ENCODE measurements around the gene ZNF691.
"Not testable (repeated sequence)": the region's sequence is repeated elsewhere in the genome, so short reads cannot be mapped to it uniquely, and the experiment has no call there.

ZNF691 gene

GRCh38 chr1:42859366-42859765, 13.0 kb downstream of the ZNF691 start:
- DNase-seq (ENCODE audit: low spot score), result not testable (repeated sequence)

DNA sequence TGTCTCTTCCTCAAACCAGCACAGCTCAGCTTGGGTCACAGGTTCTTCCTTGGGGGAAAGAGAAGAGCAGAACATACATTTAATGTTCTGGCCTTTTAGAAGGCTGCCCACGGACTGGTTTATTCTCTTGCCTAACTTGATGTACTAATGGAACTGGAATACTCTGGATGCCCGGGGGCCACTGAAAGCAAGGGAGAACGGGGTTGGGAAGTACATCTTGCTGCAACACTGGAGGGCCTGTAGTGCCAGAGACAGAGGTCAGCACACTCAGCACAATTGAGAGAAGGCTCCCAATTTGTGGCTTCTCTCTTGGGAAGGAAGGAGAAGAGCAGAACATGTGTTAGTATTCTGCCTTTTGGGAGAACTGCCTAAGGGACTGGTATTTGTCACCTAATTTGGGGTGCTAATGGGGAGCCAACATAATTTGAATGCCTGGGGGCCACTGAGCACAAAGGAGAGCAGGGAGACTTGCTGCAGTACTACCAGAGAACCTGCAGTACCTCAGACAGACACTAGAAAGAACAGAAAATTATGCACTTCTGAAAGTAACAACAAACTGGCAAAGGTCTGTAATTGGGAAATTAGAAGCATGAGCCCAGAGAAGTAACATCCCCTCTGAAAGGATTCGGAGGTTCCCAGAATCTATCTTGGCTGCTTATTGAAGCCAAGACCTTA, 14.1 kb downstream of the ZNF691 start:
- DNase-seq (ENCODE audit: low spot score), result no peak

GRCh38 chr1:42861014-42861399, 14.6 kb downstream of the ZNF691 start:
- no peak for DNase-seq (ENCODE audit: low spot score)

GRCh38 chr1:42866549-42866948, 20.1 kb downstream of the ZNF691 start:
- DNase-seq (ENCODE audit: low spot score), result no peak

DNA sequence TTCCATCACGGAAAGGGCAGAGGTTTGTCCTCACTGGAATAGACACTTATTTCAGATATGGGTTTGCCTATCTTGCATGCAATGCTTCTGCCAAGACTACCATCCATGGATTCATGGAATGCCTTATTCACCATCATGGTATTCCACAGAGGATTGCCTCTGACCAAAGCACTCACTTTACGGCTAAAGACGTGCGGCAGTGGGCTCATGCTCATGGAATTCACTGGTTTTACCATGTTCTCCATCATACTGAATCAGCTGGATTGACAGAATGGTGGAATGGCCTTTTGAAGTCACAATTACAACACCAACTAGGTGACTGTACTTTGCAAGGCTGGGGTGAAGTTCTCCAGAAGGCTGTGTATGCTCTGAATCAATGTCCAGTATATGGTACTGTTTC, 22.1 kb downstream of the ZNF691 start:
- not testable (repeated sequence) for DNase-seq (ENCODE audit: low spot score)

DNA sequence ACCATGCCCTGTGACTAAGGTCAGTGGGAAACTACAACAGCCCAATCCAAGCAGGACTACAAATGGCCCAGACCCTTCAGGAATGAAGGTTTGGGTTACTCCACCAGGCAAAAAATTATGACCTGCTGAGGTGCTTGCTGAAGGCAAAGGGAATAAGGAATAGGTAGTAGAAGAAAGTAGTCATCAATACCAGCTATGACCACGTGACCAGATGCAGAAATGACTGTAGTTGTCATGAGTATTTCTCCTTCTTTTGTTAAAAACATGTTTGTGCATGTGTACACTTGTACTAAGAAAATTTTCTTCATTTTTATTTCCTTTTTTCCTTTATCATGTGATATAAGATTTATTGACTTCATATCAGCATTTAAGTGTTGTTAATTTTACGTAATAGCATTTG, 22.8 kb downstream of the ZNF691 start:
- not testable (repeated sequence) for DNase-seq (ENCODE audit: low spot score)

DNA sequence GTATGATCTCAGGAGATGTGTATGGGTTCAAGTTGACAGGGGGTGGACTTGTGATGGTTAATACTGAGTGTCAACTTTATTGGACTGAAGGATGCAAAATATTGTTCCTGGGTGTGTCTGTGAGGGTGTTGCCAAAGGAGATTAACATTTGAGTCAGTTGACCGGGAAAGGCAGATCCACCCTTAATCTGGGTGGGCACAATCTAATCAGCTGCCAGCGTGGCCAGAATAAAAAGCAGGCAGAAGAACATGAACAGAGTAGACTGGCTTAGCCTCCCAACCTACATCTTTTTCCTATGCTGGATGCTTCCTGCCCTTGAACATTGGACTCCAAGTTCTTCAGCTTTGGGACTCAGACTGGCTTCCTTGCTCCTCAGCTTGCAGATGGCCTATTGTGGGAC, 23.3 kb downstream of the ZNF691 start:
- DNase-seq (ENCODE audit: low spot score), result not testable (repeated sequence)

- DNase-seq (ENCODE audit: low spot score), result not testable (repeated sequence)
Observed at GRCh38 chr1:42873108-42873507, 26.7 kb downstream of the ZNF691 start.

DNA sequence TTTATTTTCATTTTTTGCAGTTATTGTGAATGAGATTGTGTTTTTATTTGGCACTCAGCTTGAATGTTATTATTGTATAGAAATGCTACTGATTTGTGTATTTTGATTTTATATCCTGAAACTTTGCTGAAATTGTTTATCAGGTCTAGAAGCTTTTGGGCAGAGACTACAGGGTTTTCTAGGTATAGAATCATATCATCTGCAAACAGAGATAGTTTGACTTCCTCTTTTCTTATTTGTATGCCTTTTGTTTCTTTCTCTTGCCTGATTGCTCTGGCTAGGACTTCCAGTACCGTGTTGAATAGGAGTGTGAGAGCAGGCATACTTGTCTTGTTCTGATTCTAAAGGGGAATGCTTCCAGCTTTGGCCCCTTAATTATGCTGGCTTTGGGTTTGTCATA, 27.3 kb downstream of the ZNF691 start:
- DNase-seq (ENCODE audit: low spot score), result no peak

- no peak for DNase-seq (ENCODE audit: low spot score)
Observed at GRCh38 chr1:42876009-42876408, 29.6 kb downstream of the ZNF691 start.

DNA sequence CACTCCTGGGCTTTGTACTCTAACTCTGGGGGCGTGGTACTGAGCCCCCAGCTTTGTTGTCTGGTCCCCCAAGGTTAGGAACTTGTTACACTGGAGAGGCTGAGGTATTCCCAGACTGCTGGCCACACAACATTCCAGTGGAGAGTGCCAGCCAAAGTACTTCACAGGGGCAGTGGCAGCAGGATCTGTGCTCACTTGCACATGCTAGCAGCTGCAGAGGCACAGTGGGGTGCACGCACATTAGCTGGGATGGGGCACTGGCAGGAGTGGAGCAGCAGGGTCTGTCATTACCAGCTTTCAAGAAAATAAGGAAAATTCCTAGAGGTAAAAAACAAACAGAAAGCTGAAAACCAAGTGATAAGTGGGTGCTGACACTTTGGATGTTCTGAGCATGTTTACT, 31.0 kb downstream of the ZNF691 start:
- no peak for DNase-seq (ENCODE audit: low spot score)

- no peak for DNase-seq (ENCODE audit: low spot score)
Observed at GRCh38 chr1:42880384-42880783, 34.0 kb downstream of the ZNF691 start.

DNA sequence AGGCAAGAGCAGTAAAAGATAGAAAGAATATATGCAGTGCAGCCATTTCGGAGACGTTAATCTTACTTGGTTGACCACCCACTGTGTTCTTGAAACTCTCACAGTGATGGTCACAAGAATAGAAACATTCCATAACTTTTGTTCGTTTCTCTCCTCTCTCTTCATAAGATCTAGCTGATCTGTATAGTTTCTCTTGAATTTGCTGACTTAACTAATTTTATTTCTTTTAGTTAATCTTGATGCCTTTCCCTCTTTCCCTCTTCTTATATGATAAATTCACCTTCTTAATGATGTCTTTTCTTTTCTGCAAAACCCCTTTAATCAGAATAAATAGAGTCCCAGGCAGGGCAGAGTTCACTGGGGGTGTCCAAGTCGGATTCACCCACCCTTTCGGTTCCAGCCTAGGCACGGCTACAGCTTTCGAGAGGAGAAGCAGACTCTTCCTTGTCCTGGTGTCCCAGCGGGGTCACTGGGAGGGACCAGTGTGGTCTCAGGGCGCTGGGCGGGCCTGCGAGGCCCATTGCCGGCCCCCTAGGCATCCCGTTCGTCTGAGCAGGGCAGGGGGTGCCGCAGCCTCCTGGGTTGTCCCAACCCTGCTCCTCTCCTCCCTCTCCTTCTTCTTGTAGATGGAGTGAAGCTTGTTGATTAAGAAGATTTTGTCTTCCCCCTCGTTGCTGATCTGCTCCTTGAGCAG, 39.8 kb downstream of the ZNF691 start:
- no peak for DNase-seq (ENCODE audit: low spot score)

GRCh38 chr1:42886800-42887199, 40.4 kb downstream of the ZNF691 start:
- no peak for DNase-seq (ENCODE audit: low spot score)

- DNase-seq (ENCODE audit: low spot score), result no peak
Observed at GRCh38 chr1:42887366-42887765, 41.0 kb downstream of the ZNF691 start.

DNA sequence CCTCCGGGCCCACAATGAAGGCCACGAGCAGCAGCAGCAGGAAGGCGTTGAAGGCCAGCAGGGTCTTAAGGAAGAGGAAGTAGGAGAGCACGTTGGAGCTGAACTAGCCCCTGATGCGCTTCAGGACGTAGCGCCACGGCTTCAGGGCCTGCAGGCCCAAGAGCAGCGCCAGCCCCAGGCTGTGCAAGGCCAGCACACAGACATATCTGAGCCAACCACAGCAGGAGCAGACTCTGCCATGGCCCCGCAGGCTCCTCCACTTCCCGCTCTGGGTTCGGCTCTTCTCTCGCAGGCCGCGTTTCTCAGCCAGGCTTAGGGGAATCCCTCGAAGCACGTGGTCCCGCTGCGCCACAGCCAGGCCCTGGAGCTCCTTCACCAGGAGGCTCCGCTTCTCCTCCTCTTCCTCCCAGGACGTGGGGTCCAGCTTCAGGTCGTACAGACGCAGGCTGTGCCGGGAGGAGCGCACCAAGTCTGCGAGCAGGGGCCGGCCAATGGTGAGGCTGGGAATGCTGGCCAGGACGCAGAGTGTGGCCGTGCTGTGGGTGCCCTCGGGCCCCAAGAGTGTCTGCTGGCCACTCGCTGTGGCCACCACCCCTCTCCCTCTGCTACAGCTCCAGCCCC, 41.7 kb downstream of the ZNF691 start:
- no peak for DNase-seq (ENCODE audit: low spot score)

DNA sequence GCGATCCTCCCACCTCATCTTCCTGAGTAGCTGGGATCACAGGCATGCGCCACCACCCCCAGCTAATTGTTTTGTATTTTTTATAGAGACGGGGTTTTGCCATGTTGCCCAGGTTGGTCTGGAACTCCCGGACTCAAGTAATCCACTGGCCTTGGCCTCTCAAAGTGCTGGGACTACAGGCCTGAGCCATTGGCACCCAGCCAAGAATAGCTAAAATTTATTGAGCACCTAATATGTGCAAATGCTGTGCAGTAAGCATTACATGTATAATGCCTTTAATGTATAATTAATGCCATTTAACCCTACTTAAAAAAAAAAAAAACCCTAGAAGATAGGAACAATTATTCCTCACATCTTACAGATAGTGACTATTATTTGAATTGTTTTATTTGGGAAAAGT, 42.9 kb downstream of the ZNF691 start:
- DNase-seq (ENCODE audit: low spot score), result no peak

DNA sequence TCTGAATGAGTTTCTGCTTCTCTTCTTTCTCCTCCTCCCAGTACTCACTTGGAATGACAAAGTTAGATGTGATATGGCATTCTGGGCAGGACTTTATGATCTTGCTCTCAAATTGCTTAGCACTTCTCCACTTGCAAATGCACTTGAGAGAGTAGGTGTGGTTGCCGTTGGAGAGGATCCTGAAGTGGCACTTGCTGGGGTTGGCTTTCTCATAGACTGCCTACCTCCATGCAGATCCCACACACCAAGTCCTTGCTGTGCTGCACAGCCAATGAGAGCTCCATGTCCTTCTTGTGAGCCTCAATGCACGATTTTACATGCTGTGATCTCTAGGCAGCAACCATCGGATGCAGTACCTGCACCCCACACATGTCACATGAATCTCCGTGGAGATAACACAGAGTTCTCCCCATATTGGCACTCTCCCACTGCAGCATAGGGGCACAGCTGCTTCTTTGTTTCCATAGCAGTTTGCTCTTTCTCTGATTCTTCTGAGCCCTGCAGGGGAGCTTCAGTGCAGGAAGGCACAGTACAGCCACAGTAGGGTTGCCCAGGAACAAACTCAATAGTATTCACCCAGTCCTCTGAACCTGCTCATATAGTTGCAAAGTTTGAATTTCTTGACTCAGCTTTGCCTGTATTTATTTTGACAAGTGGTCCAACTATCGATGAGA, 45.2 kb downstream of the ZNF691 start:
- DNase-seq (ENCODE audit: low spot score), result no peak

DNA sequence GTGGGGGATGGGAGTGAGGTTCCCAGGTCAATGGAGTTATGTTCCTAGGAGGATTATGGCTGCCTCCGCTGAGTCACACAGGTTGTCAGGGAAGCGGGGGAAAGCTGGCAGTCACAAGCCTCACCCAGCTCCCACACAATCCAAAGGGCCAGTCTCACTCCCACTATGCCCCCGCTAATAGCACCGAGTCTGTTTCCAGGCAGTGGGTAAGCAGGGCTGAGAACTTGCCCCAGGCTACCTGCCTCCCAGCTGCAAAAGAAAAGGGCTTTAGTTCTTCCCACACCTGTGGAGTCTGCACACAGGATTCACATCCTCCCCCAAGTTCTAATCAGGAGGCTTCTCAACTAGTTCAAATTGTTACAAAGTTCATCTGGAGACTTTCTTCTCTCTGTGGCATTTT, 53.5 kb downstream of the ZNF691 start:
- DNase-seq (ENCODE audit: low spot score), result not testable (repeated sequence)

Data from cerebellar cortex (tissue), 1 donor.